Peyer's patch (tissue), 4 donors: ENCODE measurements around the gene PLA2G4A.

Experiments
- CTCF ChIP-seq, 6 experiments: fragments of 450-650 bp in 4 of 6; fragments of 200-600 bp in 2 of 6; sonication (generic) in 1 of 6; IDR thresholded peaks; one replicate each; pipeline ENCODE4 v1.5.1; 2017 to 2019; ENCODE audit warnings: antibody characterized with exemption in 6 of 6, mild to moderate bottlenecking in 3 of 6, moderate library complexity in 1 of 6
- POLR2A ChIP-seq, 2 donors: fragments of 450-650 bp; IDR thresholded peaks; one replicate each; pipeline ENCODE4 v1.5.1; 2017; ENCODE audit warnings: antibody characterized with exemption in 2 of 2, mild to moderate bottlenecking in 2 of 2, moderate library complexity in 2 of 2

- TF ChIP-seq CTCF (IDR thresholded peaks at IDR 0.05) = no peak
- no peak for TF ChIP-seq POLR2A (IDR thresholded peaks at IDR 0.05)
Measured at GRCh38 chr1:186813420-186813819, 15.3 kb upstream of the PLA2G4A start.
